Activated naive CD8-positive, alpha-beta T cell treated with anti-CD3 and anti-CD28 coated beads for 36 hours (primary cell): ENCODE results near the gene UQCC5. TPM values are rescaled to one million over a fixed set of nuclear protein-coding genes. Genes with fewer than 3 reads are reported as not detected.

Experiments used
- DNase-seq: peaks from one replicate; pipeline ENCODE4 v3.0.0; 2021
- H3K27ac Mint-ChIP-seq: one replicate; pipeline ENCODE4 v1.8.0; 2022; ENCODE audit warnings: mild to moderate bottlenecking, moderate library complexity, mixed read lengths
- H3K27me3 Mint-ChIP-seq: one replicate; pipeline ENCODE4 v1.8.0; 2022; ENCODE audit warnings: mild to moderate bottlenecking, mixed read lengths
- H3K36me3 Mint-ChIP-seq: one replicate; pipeline ENCODE4 v1.8.0; 2021; ENCODE audit warnings: mild to moderate bottlenecking, mixed read lengths
- H3K4me1 Mint-ChIP-seq: one replicate; pipeline ENCODE4 v1.8.0; 2021; ENCODE audit warnings: mixed read lengths
- H3K4me3 Mint-ChIP-seq: one replicate; pipeline ENCODE4 v1.8.0; 2022; ENCODE audit warnings: mild to moderate bottlenecking, moderate library complexity, mixed read lengths
- H3K9me3 Mint-ChIP-seq: one replicate; pipeline ENCODE4 v1.8.0; 2022; ENCODE audit warnings: mixed read lengths
- total RNA-seq, 2 experiments: library from RNA; stranded (reverse); gene quantifications; one replicate each; pipeline ENCODE4 v1.2.3, GENCODE V29; 2021

The UQCC5 gene
- total RNA-seq, 2 experiments from 2014 or later, result 23.4 to 23.6 TPM

DNA sequence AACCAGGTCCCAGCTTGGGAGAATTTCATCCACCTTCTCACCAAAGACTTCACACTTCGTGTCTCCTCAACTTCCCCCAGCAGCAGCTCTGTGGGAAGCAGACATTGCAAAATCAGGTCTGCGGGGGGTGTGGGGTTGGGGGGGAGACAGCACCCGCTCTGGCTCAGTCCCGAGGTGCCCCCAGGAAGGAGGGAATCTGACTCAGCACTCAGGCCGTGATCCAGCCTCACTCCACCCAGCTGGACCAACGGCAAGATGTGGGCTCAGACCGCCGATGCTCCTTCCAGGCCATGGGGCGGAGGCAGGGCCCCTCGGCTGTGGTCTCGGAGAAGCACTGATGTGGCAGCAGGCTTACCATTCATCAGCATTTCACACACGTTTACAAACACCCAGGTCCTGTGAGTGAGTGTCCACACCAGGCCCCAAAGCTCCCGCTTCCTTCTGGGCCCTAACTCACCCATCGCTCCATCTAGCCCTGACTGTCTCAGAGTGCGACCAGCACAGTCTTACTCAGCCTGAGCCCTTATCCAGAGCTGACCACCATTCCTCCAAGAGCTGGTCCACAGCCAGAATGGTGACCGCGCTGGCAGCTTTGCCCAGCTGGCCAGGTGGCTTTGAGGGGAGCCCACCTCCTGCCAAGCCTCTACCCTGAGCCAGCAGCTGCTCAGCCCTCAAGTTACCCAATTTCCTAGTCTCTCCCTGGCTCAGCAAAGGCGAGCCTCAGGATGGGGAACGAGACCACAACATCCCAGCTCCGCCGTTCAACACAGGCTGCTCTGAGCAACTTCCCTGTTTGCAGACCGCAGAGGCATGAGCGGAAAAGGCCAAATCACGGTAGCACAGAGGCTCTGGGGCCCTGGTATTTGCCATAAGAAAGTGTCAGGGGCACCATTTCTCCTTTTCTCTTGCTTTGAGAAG is 38.0 kb upstream of the UQCC5 start:
- H3K4me1 Mint-ChIP-seq, result peaks cover 4% of the 10 kb centered on the region
- peaks cover 1% of the 10 kb centered on the region for H3K36me3 Mint-ChIP-seq
- no peaks in the 10 kb centered on the region for H3K9me3 Mint-ChIP-seq
- no peaks in the 10 kb centered on the region for H3K27me3 Mint-ChIP-seq
- H3K4me3 Mint-ChIP-seq, result no peak overlapping the region
- H3K27ac Mint-ChIP-seq, result no peak overlapping the region
- no peak for DNase-seq

DNA sequence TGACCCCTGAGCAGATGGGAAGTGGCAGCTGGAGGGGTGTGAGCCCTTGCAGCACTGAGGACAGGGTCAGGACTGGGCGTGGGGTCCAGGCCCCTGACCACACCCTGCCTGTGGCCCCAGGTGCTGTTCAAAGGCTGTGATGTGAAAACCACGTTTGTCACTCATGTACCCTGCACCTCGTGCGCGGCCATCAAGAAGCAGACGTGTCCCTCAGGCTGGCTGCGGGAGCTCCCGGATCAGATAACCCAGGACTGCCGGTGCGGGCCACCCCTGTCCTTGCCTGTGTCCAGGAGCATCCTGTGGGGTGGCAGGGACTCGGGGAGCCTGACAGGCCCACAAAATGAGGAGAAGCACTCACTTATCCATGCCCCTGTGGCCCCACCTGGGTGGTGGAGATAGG is 35.4 kb upstream of the UQCC5 start:
- peaks cover 1% of the 10 kb centered on the region for H3K36me3 Mint-ChIP-seq
- no peak overlapping the region for H3K4me3 Mint-ChIP-seq
- no peaks in the 10 kb centered on the region for H3K9me3 Mint-ChIP-seq
- peak overlapping the region; percentile 45 for H3K27ac Mint-ChIP-seq
- DNase-seq, result no peak
- peaks cover 4% of the 10 kb centered on the region for H3K4me1 Mint-ChIP-seq
- H3K27me3 Mint-ChIP-seq, result no peaks in the 10 kb centered on the region

DNA sequence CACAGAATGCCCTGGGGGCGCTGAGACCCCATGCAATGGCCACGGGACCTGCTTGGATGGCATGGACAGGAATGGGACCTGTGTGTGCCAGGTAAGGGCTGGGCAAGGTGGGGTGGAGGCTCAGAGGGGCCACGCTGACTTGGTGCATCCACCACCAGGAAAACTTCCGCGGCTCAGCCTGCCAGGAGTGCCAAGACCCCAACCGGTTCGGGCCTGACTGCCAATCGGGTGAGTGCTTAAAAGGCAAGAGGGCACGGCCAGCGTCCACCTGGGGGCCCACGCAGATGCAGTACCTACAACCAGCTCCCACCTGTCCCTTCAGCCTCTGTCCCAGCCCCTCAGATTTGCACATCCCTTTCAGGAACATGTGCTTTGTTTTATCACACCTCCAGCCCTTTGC is 34.4 kb upstream of the UQCC5 start:
- Mint-ChIP-seq H3K27ac (no peak overlapping the region), H3K9me3 (no peaks in the 10 kb centered on the region), H3K4me3 (no peak overlapping the region), H3K4me1 (peaks cover 4% of the 10 kb centered on the region), H3K36me3 (peaks cover 1% of the 10 kb centered on the region), H3K27me3 (no peaks in the 10 kb centered on the region)
- DNase-seq, result no peak

DNA sequence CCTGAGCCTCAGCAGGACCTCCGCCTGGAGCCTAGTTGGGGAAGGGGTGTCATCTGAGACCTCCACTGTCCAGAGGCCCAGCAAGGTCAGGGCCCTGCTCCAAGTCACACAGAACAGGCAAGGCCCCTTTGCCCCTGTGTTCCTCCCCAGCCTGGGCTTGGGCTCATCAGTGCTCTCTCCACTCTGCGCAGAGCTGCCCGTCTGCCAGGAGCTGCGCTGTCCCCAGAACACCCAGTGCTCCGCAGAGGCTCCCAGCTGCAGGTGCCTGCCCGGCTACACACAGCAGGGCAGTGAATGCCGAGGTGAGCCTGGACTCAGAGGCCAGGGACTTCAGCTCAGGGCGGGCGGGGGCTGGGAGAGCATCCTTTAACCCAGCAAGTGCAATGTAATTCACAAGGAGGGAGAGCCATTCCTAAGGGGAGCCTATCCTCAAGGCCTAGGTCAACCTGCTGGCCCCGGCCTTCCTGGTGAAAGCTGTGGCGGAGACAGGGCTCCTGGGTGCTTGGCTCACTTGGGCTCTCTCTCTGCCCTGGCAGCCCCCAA is 33.5 kb upstream of the UQCC5 start:
- peaks cover 4% of the 10 kb centered on the region for H3K4me1 Mint-ChIP-seq
- H3K36me3 Mint-ChIP-seq, result peaks cover 1% of the 10 kb centered on the region

DNA sequence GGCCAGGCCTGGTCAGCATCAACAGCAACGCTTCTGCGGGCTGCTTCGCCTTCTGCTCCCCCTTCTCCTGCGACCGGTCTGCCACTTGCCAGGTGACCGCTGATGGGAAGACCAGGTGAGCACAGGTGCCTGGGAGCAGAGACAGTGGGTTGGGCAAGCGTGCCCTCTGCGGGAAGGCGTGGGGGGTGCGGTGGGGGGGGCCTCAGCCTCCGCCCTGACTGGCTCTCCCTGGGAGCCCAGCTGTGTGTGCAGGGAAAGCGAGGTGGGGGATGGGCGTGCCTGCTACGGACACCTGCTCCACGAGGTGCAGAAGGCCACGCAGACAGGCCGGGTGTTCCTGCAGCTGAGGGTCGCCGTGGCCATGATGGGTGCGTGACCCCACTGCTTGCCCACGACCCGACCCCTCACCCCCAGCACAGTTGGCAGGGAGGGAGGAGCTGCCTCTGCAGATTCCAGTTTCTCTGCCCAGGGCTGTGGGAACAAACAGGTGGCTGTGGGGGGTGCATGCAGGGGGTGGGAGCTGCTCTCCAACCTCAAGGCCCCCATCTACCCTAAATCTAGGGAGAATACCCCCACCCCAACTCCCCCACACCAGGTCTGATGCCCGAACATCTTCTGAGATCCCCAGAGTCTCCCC is 32.5 kb upstream of the UQCC5 start:
- H3K9me3 Mint-ChIP-seq, result no peaks in the 10 kb centered on the region
- no peak overlapping the region for H3K27ac Mint-ChIP-seq
- H3K27me3 Mint-ChIP-seq, result no peaks in the 10 kb centered on the region
- no peak overlapping the region for H3K4me3 Mint-ChIP-seq
- H3K36me3 Mint-ChIP-seq, result no peaks in the 10 kb centered on the region
- peaks cover under 1% of the 10 kb centered on the region for H3K4me1 Mint-ChIP-seq
- no peak for DNase-seq

More for the DNA sequence above, 33.5 kb upstream of the UQCC5 start:
- Mint-ChIP-seq H3K4me3 (no peak overlapping the region), H3K27ac (no peak overlapping the region), H3K9me3 (no peaks in the 10 kb centered on the region), H3K27me3 (no peaks in the 10 kb centered on the region)
- no peak for DNase-seq

DNA sequence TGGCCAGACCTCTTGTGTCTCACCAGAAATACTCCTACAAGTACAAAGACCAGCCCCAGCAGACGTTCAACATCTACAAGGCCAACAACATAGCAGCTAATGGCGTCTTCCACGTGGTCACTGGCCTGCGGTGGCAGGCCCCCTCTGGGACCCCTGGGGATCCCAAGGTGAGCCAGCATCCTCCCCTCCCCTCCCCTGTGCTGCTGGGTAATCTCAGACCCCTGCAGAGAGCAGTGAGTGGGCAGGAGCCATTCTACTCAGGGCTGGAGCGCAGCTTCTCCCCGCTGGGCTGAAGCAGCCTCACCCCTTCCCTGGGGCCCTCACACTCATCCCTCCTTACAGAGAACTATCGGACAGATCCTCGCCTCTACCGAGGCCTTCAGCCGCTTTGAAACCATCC is 31.4 kb upstream of the UQCC5 start:
- DNase-seq, result no peak
- no peak overlapping the region for H3K4me3 Mint-ChIP-seq
- H3K36me3 Mint-ChIP-seq, result no peaks in the 10 kb centered on the region
- H3K4me1 Mint-ChIP-seq, result no peaks in the 10 kb centered on the region
- no peak overlapping the region for H3K27ac Mint-ChIP-seq
- no peaks in the 10 kb centered on the region for H3K27me3 Mint-ChIP-seq
- H3K9me3 Mint-ChIP-seq, result no peaks in the 10 kb centered on the region

DNA sequence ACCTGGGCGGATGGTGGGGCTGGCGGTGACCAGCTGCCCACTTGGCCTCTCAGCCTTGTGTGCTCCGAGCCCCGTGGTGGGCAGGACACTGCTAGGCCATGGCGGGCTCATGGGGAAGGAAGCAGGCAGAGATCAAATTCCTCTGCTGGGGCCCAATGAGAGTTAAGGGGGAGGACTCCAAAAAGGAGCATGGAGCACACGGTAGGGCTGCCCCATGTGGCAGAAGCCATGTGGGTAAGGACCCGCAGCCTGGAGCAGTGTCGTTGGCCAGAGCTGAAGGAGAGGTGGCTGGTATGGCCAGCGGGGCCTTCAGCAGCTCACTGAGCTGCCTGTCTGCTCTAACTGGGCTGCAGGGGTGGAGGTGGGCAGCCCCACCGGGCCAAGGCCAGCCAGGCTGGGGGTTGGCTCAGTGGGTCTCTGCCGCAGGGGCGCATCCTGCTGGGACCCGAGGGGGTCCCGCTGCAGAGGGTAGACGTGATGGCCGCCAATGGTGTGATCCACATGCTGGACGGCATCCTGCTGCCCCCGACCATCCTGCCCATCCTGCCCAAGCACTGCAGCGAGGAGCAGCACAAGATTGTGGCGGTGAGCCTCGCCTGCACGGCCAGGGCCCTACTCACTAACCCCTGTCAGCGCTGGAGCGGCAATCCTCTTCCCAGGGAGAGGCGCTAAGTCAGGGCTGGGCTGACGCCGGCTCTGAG is 30.0 kb upstream of the UQCC5 start:
- H3K4me3 Mint-ChIP-seq, result no peak overlapping the region
- no peaks in the 10 kb centered on the region for H3K4me1 Mint-ChIP-seq
- no peaks in the 10 kb centered on the region for H3K9me3 Mint-ChIP-seq
- no peak overlapping the region for H3K27ac Mint-ChIP-seq
- H3K36me3 Mint-ChIP-seq, result no peaks in the 10 kb centered on the region
- H3K27me3 Mint-ChIP-seq, result no peaks in the 10 kb centered on the region
- DNase-seq, result no peak

DNA sequence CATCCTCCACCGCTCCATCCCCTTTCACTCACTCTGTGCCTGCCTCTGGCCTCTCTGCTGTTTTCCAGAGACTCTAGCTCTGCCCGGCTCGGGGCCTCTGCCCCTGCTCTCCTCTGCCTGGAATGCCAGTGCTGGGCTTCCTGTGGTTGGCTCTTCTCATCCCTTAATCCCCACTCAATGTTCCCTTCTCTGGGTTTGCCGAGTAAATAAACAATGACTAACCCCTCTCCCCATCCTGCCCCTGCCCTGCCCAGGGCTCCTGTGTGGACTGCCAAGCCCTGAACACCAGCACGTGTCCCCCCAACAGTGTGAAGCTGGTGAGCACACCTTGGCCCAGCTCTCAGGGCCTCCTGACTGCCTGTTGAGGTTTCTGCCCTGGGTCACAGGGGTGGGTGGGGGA is 29.0 kb upstream of the UQCC5 start:
- H3K4me3 Mint-ChIP-seq, result no peak overlapping the region
- no peaks in the 10 kb centered on the region for H3K36me3 Mint-ChIP-seq
- no peaks in the 10 kb centered on the region for H3K9me3 Mint-ChIP-seq
- no peak overlapping the region for H3K27ac Mint-ChIP-seq
- no peaks in the 10 kb centered on the region for H3K4me1 Mint-ChIP-seq
- no peak for DNase-seq
- H3K27me3 Mint-ChIP-seq, result no peaks in the 10 kb centered on the region

DNA sequence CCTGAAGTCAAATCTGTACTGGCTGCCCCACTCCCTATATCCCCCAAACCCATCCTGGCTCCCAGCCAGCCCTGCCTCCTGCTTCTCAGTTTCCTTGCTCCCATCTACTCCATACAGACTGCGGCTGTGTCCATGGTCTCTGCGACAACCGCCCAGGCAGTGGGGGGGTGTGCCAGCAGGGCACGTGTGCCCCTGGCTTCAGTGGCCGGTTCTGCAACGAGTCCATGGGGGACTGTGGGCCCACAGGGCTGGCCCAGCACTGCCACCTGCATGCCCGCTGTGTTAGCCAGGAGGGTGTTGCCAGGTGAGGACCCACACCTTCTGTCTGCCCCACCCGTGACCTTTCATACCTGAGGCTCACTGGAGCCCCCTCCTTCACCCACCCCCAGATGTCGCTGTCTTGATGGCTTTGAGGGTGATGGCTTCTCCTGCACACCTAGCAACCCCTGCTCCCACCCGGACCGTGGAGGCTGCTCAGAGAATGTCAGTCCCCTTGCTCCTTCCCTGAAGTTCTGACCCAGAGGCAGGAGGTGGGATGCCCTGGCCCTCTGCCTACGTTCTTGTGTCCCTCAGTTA is 26.6 kb upstream of the UQCC5 start:
- DNase-seq, result no peak
- Mint-ChIP-seq H3K4me3 (no peak overlapping the region), H3K27me3 (no peaks in the 10 kb centered on the region), H3K4me1 (no peaks in the 10 kb centered on the region), H3K27ac (no peak overlapping the region), H3K36me3 (no peaks in the 10 kb centered on the region), H3K9me3 (no peaks in the 10 kb centered on the region)

DNA sequence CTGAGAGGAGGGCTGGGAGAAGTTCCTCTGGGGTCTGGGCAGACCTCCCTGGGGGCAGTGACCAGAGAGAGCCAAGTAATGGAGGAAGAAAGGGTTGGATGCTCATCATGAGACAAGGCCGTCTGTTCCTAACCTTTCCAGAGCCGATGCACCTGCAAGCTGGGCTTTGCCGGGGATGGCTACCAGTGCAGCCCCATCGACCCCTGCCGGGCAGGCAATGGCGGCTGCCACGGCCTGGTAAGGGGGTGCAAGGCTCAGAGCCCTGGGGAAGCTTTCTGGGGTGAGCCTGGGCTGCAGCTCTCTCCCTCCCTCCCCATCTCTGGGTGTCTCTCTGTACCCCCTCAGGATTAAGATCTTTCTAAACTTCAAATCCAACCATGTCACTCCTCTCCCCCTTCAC is 24.9 kb upstream of the UQCC5 start:
- Mint-ChIP-seq H3K36me3 (no peaks in the 10 kb centered on the region), H3K9me3 (no peaks in the 10 kb centered on the region), H3K27ac (no peak overlapping the region), H3K4me3 (no peak overlapping the region), H3K27me3 (no peaks in the 10 kb centered on the region), H3K4me1 (no peaks in the 10 kb centered on the region)
- DNase-seq, result no peak

DNA sequence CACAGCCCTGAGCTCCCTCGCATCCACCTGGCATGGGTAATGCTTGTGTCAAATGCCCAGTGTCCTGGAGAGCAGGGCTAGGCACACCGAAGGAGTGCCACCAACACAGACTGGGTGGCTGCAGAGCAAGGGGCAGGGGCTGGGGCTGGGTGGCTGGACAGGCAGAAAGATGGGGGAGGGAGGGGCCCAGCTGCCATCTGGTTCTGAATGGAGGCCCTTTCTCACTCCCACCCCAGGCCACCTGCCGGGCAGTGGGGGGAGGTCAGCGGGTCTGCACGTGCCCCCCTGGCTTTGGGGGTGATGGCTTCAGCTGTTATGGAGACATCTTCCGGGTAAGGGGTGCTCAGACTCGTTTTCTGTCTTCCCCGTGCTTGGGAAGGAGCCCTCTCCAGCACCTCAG is 24.3 kb upstream of the UQCC5 start:
- Mint-ChIP-seq H3K27ac (no peak overlapping the region), H3K4me1 (no peaks in the 10 kb centered on the region), H3K4me3 (no peak overlapping the region), H3K27me3 (no peaks in the 10 kb centered on the region), H3K9me3 (no peaks in the 10 kb centered on the region), H3K36me3 (no peaks in the 10 kb centered on the region)
- DNase-seq, result no peak

DNA sequence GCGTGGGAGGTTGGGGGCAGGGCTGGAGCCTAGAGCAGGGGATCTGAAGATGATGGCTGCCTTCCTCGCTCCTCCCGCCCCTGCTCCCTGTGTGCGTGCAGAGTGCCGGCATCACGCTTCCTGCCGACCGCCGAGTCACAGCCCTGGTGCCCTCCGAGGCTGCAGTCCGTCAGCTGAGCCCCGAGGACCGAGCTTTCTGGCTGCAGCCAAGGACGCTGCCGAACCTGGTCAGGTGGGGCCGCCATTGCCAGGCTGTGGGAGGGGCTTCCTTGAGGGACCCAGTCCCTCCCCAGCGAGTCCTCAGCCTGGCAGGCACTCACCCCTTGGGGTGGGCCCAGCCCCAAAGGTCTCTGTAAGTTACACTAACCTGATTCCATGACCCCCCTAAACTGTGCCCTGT is 23.7 kb upstream of the UQCC5 start:
- Mint-ChIP-seq H3K36me3 (no peaks in the 10 kb centered on the region), H3K27ac (no peak overlapping the region), H3K27me3 (no peaks in the 10 kb centered on the region), H3K4me3 (no peak overlapping the region), H3K9me3 (no peaks in the 10 kb centered on the region), H3K4me1 (no peaks in the 10 kb centered on the region)
- no peak for DNase-seq

DNA sequence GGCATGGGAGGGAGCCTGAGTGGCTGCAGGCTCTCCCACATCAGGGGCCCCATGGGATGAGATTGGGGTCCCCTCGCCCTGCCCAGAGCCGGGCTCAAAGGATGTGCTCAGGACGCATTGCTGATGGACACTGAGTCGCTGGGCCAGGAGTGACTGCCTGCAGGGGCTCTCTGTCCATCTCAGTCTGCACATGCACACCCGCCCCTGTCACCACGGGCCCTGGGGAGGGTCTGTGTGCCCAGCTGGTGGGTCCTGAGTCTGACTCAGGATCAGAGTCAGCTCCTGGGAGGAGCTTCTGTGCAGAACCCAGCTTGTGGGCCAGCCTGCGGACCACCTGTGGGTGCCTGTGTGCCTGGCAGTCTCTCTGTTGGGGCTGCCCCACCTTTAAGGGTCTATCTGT is 23.1 kb upstream of the UQCC5 start:
- Mint-ChIP-seq H3K9me3 (no peaks in the 10 kb centered on the region), H3K27ac (no peak overlapping the region), H3K4me1 (no peaks in the 10 kb centered on the region), H3K4me3 (no peak overlapping the region), H3K36me3 (no peaks in the 10 kb centered on the region), H3K27me3 (no peaks in the 10 kb centered on the region)
- DNase-seq, result no peak

DNA sequence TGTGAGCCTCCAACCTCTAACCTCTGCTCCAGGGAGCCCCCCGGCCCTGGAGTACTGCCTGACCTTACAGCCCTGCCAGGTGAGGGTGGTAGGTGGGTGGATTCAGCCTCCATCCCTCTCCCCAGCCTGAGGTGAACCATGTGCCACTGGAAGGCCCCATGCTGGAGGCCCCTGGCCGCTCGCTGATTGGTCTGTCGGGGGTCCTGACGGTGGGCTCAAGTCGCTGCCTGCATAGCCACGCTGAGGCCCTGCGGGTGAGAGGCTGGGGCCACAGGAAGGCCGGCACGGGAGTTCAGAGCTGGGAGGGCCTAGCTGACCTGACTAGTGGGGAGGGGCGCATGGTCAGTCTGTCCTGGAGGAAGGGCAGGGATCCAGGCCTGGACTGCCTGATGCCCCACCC is 21.8 kb upstream of the UQCC5 start:
- H3K27ac Mint-ChIP-seq, result no peak overlapping the region
- no peaks in the 10 kb centered on the region for H3K36me3 Mint-ChIP-seq
- no peaks in the 10 kb centered on the region for H3K4me1 Mint-ChIP-seq
- H3K4me3 Mint-ChIP-seq, result no peak overlapping the region
- no peaks in the 10 kb centered on the region for H3K27me3 Mint-ChIP-seq
- DNase-seq, result no peak
- no peaks in the 10 kb centered on the region for H3K9me3 Mint-ChIP-seq

DNA sequence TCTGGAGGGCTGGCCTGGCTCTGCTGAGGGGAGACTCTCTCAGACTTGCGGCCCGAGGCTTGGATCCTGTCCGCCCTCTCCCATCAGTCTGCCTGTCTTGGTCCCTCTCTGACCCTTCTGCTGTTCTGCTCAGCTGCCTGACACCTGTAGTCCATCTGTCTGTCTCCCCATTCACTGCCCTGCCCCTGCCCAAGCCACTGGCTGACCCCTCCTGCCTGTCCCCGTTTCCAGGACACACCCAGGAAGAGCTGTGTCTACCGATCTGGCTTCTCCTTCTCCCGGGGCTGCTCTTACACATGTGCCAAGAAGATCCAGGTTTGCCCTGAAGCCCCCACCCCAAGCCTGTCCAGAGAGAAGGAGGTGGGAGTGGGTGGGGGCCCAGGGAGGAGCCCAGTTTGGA is 21.2 kb upstream of the UQCC5 start:
- Mint-ChIP-seq H3K4me3 (no peak overlapping the region), H3K27ac (no peak overlapping the region), H3K36me3 (no peaks in the 10 kb centered on the region), H3K4me1 (no peaks in the 10 kb centered on the region), H3K27me3 (no peaks in the 10 kb centered on the region), H3K9me3 (no peaks in the 10 kb centered on the region)
- no peak for DNase-seq
